Stimulated activated naive CD4-positive, alpha-beta T cell treated with Interleukin-2 at 50 U/mL for 16 hours (primary cell): ENCODE results near the gene TEKTIP1.

ENCODE experiments used
- DNase-seq: peaks from one replicate; lab custom pipeline; 2025; lab: John Stamatoyannopoulos, UW

TEKTIP1 gene

GRCh38 chr19:3538965-3539755 lies at the start of gene TEKTIP1:
Gene TEKTIP1 (plus strand): TSS chr19:3539174. CDS start chr19:3539178, 4 bp downstream.
- DNase-seq = no peak

DNA sequence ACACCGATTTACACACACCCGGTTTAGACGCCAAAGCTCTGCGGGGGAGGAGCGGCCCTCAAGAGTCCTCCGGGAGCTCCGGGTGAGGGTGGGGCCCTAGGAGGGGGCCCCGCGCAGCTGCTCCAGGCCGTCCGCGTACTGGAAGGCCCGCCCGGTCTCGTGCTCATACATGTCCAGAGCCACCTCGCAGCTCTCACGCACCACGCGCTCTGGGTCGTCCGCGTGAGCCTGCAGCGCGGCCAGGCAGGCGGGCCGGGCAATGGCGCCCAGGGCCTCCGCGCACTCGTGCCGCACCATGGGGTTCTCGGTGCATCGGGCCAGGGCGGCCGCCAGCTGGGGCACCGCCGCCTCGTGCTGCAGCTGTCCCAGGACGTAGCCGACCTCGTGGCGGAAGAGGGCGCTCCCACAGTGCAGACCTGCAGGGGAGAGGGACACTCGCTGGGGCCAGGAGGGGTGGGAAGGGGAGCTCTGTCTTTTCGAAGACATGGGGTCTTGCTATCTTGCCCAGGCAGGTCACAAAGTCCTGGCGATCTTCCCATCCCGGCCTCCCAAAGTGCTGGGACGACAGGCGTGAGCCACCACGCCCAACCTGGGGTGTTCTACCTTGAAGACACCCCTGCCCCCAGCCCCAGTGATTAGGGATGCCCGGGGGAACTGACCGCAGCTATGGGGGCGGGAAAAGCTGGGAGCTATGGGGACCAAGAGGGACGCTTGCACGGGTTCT lies 47.4 kb upstream of the TEKTIP1 start:
- DNase-seq = no peak

GRCh38 chr19:3492131-3492839 lies 46.7 kb upstream of the TEKTIP1 start:
- DNase-seq = no peak

DNA sequence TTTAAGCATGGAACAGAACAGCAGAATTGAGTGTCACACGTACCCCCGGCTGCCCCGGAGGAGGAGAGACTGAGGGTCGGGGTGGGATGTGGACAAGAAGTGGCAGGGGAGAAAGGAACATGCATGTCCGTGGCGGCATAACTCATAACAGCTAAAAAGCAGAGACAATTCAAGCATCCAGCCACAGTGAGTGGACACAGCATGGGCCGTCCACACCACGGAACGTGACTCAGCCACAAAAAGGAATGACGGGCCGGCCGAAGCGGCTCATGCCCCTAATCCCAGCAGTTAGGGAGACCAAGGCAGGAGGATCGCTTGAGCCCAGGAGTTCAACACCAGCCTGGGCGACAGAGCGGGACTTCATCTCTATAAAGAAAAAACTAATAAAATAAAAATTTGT lies 46.1 kb upstream of the TEKTIP1 start:
- DNase-seq = no peak

DNA sequence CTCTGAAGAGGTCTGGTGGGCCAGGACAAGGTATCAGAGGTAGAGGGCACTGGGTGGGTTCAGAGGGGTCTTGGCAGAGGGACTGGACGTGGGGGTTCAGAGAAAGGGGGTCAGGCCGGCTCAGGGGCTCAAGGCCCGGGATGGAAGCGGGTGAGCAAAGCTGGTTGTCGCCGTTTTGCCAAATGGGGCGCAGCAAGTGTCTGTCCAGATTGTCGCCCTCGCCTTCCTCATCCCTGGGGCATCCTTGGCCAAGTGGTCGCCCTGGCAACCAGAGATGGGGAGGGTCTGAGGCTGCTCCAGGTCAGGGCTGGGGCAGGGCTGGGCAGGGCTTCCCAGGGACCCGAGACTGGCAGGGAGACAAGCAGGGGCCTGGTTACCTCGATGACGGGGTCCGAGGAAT lies 45.3 kb upstream of the TEKTIP1 start:
- DNase-seq = no peak

DNA sequence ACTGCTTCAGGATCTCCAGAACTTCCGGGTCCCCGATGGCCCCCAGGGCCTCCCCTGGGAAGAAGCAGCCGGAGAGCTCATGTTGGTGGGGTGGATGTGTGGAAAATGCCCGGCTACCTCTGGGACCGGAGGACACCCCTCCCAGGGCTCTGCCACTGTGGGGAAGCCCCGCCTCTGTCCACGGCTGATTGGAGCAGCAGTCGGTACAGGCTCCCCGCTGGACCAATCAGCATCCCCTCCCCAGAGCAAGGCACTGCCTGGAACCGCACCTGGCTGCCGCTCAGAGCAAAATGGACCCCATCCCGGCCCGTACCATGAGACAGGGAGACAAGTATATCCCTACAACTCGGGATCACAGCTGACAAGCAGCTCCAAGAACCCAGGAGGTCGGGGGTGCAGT lies 44.9 kb upstream of the TEKTIP1 start:
- DNase-seq = no peak

GRCh38 chr19:3494559-3494958 lies 44.4 kb upstream of the TEKTIP1 start:
- peak; percentile 47 for DNase-seq

DNA sequence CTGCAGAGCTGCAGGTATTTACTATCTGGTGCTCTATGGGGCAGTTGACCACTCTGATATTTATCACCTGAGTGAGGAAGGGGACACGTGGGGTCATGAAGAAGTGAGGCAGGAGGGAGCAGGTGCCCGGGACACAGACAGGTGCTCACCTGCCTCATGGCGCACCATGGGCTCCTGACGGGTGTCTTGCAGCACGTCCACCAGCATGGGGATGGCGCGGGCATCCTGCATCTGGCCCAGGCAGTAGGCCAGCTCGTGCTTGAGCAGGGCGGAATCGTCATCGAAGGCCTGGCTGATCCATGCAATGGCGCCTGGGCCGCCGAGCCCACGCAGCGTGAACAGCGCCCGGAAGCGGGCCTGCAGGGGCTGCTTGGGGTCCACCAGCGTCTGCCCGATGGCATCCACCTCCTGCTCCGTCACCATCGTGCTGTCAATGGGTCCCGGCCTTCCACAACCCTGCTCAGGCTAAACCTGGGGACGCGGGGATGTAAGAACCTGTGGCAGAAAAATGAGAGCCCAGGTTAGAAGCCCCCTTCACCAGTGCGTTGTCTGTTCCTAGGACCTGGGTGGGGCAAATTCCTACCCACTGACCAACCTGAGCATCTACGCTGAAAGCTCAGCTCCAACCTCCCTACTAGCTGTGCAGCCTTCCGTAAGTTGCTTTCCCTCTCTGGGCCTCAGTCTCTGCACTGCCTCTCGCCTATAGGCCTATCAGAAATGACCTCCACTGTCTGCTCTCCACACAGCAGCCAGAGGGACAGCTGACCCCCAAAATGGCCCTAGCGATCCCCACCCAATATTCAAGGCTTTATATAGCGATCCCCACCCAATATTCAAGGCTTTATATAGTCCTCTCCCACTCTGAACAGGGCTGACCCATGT lies 42.3 kb upstream of the TEKTIP1 start:
- DNase-seq = no peak

GRCh38 chr19:3497757-3498520 lies 41.0 kb upstream of the TEKTIP1 start:
- no peak for DNase-seq

DNA sequence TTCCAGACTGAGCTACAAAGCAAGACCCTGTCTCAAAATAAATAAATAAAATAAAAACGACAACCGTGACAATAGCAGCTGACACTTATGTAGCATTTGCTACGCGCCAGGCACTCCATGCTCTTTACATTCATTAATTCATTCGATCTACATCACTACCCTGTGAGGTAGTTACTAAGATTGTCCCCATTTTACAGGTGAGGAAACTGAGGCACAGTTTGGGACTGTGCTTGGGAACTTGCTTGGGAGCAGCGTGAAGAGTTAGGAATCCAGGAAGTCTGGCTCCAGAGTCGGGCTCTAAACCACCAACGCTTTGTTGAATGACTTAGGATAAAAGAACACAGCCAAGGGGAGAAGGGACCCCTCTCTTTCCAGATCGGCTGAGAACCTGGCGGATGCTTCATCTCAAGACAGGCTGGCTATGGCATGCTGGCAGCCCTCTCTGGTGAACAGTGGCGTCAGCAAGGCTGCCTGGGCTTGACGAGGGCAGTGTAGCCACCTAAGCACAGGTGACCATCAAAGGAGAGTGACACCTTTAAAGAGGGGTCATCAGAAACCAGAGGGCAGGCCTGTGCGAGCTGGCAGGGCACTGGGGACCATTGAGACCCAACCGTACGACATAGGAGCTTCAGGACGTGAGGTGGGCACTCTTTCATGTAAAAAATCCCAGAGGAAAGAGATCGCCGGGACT lies 39.1 kb upstream of the TEKTIP1 start:
- DNase-seq = no peak

DNA sequence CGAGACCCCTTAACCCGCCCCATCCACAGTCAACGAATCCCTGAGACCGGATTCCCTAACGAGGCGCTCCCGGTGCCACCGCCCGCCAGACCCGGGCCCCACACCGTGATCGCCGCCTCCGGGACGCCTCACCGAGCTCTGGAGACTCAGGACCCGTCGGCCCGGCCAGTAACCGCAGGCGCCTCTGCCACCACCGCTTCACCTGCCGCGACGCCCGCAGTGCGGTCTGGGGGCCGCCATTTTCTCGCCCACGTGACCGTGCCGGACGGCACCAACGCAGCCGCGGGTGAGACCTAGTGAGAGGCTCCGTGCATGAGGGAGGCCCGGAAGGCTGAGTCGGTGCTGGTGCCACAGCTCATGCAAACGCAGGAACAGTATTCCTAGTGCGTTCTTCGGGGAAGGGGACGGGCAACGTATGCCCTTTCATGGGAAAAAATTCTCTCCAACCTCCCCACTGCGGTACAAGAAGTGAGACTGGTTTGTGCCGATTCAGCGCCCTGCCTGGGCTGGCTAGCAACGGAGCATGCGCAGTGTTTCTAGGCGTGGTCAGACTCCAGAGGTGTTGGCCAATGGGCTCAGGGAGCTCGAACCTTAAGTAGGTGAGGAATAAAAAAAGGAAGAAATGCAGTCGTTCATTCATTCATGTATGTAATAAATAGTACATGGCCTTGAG lies 38.4 kb upstream of the TEKTIP1 start, which contains the start of gene DOHH:
DOHH (minus strand) TSS at position 246 of the 673 bp plus-strand sequence. CDS start 3,860 bp downstream, outside the sequence.
- DNase-seq = peak; percentile 95

DNA sequence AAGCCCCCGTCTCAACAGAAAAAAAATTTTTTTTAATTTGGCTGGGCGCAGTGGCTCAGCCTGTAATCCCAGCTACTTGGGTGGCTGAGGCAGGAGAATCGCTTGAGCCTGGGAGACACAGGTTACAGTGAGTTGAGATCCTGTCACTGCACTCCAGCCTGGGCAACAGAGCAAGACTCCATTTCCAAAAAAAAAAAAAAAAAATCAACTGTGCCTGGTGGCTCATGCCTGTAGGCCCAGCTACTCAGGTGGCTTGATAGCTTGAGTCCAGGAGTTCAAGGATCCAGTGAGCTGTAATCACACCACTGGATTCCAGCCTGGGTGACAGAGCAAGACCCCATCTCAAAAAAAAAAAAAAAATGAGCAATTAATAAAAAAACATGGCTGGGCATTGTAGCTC lies 37.2 kb upstream of the TEKTIP1 start:
- DNase-seq = no peak

DNA sequence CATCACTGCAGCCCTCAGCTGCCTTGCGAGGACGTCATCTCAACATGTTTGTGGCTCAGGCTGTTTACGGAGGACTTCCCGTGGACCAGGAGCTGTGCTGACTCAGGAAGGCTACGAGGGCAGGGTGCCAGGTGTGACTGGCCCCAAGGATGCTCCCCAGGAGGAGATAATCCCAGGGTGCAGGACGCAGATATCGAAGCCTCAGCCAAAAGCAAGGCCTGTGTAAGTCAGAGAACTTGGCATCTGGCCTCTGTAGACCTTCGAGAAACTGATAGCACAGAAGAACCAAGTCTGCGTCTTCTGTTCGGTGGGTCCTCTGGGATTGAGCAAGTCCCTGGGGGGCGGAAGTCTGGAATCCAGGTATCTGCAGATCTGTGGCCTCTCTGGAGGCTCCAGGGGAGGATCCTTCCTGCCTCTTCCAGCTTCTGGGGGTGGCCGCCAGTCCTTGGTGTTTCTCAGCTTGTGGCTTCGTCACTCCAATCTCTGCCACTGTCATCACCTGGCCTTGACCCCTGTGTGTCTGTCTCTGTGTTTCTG lies 35.9 kb upstream of the TEKTIP1 start:
- DNase-seq = no peak

DNA sequence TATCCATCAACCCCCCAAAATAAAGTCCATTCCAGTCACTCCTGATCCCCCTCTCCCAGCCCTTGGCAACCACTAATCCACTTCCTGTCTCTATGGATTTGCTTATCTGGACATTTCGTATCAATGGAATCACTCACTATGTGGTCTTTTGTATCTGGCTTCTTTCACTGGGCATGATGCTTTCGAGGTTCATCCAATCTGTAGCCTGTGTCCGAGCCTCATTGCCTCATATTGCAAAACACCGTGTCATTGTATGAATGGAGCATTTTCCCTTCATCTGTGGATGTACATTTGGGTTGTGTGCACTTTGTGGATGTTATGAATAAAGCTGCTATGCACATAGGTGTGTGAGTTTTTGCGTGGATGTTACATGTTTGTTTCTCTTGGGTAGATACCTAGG lies 34.2 kb upstream of the TEKTIP1 start:
- DNase-seq = no peak

DNA sequence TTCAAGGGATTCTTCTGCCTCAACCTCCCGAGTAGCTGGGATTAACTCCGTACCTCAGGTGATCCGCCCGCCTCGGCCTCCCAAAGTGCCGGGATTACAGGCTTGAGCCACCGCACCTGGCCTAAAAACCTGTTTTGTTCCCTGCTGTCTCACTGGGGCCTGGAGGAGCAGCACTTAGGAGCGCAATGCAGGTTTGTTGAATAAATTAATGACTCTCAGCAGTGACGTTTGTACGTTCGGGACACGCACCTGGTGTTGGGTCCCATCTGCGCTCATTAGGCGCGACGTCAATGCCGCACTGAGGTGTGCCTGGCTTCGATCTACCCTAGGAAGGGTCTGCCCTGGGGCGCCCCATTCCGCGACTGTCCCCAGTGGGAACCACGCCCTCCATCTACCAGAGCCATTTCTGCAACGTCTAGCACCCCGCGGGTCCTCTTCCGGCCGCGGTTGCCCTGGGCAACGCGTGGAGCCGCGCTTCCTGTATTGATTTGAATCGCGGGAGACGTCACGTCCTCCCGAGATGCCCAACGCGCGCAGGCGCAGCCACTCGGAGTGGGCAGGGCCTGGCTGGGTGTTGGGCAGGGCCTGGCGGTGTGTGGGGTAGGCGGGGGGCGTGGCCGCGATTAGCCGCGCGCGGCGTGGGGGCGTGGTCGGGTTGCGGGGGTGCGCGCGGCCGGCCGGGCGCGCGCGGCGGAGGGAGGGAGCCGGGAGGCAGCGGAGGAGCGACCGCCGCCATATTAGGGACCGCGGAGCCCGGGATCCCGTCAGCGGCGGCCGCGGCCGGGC lies 33.2 kb upstream of the TEKTIP1 start, which contains the start of gene FZR1:
FZR1 (plus strand) TSS at position 714 of the 786 bp plus-strand sequence. CDS start 16,679 bp downstream, outside the sequence.
- DNase-seq = peak; percentile 97

DNA sequence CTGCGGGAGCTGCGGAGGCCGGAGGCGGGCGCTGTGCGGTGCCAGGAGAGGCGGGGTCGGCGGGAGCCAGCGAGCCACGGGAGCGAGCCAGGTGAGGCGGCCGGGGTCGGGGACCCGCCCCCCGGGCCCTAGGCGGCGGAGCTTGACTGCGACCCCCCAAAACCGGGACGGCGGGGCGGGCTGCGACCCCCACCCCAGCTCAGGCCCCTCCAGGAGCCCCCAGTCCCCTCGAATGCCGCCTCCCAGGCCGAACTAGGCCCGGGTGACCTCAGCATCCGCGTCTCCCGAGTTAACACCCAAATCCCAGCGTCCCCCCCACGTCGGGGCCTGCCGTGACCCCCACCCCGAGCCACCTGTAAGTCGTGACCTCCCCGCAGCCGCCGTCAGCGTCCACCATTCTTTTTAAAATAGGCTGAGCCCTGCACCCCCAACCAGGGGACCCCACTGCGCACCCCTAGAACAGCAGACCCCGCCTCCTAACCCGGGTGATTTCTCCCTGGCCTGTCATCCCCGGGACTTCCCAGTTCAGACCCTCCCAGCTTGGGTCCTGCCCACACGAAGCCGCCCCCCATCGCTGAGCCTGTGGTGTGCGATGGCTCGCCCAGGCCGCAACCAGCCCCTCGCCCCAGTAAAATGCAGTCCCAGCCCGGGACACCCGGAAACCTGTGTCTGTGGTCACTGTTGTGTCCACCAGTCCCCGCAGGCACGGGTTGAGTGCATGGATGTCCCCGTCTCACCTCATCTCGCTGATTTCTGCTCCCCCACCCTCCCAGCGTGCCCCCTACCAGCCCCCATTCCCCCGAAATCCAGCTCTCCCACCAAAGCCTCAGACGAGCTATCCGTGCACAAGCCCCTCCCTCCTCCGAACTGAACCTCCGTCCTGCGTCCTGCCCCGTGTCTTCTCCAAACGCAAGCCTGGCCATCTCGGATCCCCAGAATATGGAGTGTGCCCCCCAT lies 32.3 kb upstream of the TEKTIP1 start:
- DNase-seq = peak; percentile 6
